HG03064 (cell line): ENCODE measurements around the gene PCDHB13.

Experiments
- ATAC-seq: cut with Tn5 transposase; IDR thresholded peaks from one replicate; pipeline ENCODE4 v1.9.1; 2021; ENCODE audit warnings: low read depth; ENCODE audit not compliant: unreplicated experiment

PCDHB13 gene

GRCh38 chr5:141260458-141261237, 46.9 kb downstream of the PCDHB13 start:
- ATAC-seq = no peak

GRCh38 chr5:141261238-141261546, 47.5 kb downstream of the PCDHB13 start:
- ATAC-seq = no peak
